ENCODE measurements around the gene ACOT12. TPM values are rescaled to one million over a fixed set of nuclear protein-coding genes. Genes with fewer than 3 reads are reported as not detected.
"Not testable (repeated sequence)": the region's sequence is repeated elsewhere in the genome, so short reads cannot be mapped to it uniquely, and the experiment has no call there.

Gene ACOT12
- polyA plus RNA-seq, 1 donor from 2014 or later = not detected

DNA sequence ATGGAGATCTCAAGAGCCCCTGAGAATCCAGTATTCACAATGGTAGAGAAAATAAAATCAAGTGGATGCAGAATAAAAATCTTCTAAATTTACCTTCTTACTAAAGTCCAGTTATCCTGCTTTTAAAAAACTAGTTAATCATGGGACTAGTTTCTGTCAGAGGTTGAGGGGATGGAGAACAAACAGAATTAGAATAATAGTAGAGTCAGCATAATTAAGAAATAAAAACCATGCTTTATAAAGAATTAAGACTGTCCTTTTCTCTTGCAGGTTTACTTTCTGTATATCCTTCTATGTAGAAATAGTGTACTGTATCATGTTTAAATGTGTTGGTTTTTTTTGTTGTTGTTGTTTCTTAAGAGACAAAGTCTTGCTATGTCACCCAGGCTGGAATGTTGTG, 23.0 kb downstream of the ACOT12 start:
- H3K4me3 Mint-ChIP-seq = no peak overlapping the region
- peaks cover 8% of the 10 kb centered on the region for H3K27me3 Mint-ChIP-seq
- no peak overlapping the region for H3K27ac Mint-ChIP-seq
- H3K9me3 Mint-ChIP-seq = no peaks in the 10 kb centered on the region
- peaks cover 0 to 1% (median 0%) of the 10 kb centered on the region in 3 donors for H3K4me1 Mint-ChIP-seq
- H3K36me3 Mint-ChIP-seq = no peaks in the 10 kb centered on the region

DNA sequence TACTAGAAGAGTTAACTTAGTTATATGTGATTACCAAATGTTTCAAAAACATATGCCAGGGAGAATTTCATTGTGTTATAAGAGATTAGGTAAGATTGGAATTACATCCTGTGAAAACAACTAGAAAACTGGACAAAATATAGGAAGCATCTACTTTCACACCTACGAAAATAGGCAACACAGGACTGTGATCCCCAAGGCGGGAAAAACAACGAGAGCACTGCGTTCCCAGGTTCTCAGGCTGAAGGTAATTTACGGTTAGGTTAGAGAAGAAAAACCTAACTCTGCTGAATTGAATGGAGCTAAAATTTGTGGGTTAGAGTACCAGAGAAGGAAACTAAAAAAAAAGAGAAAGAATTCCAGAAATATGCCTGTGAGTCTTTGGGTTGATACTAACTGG, 28.4 kb downstream of the ACOT12 start:
- Mint-ChIP-seq H3K4me1 (peaks cover 0 to 1% (median 0%) of the 10 kb centered on the region in 3 donors), H3K9me3 (no peaks in the 10 kb centered on the region), H3K4me3 (no peak overlapping the region), H3K27me3 (peaks cover 6% of the 10 kb centered on the region), H3K36me3 (no peaks in the 10 kb centered on the region), H3K27ac (no peak overlapping the region)

DNA sequence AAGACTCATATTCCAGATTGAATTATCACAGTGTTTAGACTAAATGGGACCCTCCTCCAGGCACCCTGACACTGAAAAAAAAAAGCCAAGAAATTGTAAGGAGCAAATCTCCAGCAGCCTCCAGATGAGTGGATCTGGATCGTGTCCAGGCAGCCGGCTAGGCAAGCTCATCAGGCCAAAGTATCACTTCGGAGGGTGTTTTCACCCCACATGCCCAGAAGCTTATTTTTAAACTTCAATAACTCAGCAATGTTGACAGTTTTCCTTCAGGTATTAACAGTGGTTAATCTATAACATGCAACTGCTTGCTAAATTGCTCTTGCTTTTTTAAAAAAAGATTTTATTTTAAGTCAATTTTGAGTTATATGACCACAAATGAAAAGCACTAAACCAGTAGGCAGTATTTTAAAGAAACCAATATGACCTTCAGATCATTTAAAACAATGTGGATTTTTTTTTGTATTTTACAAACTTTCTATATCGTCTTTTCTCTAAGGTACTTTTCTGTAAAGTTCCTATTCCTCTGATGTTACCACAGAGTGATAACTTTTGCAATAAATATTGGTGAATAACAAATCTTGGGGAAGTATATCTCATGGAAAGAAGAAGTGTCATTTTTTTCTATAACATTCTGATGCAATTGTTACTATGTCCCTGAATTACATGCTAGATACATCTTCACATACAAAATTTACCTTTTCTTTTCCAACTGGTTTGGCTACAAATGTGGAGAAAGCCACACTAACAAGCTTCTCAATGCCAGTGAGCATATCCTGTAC, 30.7 kb downstream of the ACOT12 start:
- Mint-ChIP-seq H3K4me1 (no peaks in the 10 kb centered on the region), H3K27ac (no peak overlapping the region), H3K36me3 (no peaks in the 10 kb centered on the region)

DNA sequence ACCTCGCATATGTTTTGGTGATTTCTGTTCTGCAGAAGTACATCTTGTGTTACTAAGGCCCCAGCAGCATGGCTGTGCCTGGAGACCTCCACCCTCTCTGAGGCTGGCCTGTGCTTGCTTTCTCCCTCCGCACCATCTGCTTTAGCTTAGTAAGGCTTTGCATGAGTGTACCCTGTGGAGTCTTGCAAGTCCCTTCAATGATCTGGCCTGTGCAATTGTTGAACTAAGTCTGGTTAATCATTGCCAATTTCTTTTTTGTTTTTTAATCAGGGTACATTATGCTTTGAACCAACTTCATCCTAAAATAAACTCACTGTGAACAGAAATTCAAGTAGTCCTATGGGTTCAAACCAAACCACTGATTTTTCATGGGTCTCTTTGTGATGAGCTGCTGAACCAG, 32.3 kb downstream of the ACOT12 start:
- no peak overlapping the region for H3K27ac Mint-ChIP-seq
- no peaks in the 10 kb centered on the region for H3K36me3 Mint-ChIP-seq
- no peaks in the 10 kb centered on the region for H3K9me3 Mint-ChIP-seq
- no peak overlapping the region for H3K4me3 Mint-ChIP-seq
- peaks cover 5% of the 10 kb centered on the region for H3K27me3 Mint-ChIP-seq
- H3K4me1 Mint-ChIP-seq = no peaks in the 10 kb centered on the region

More for the DNA sequence above, 30.7 kb downstream of the ACOT12 start:
- Mint-ChIP-seq H3K27me3 (peaks cover 5% of the 10 kb centered on the region), H3K9me3 (no peaks in the 10 kb centered on the region), H3K4me3 (no peak overlapping the region)

DNA sequence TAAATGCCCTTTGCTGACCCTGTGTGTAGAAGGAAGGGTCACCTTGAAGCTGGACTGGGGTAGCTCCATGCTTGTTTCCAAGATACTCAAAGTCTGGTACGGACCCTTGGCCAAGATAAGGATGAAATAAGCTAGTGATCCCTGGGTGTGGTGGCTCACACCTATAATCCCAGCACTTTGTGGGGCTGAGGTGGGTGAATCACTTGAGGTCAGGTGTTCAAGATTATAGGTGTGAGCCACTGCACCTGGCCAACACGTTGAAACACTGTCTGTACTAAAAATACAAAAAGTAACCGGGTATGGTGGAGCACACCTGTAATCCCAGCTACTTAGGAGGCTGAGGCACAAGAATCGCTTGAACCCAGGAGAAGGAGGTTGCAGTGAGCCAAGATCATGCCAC, 33.3 kb downstream of the ACOT12 start:
- Mint-ChIP-seq H3K4me3 (no peak overlapping the region), H3K36me3 (no peaks in the 10 kb centered on the region), H3K27ac (no peak overlapping the region), H3K4me1 (no peaks in the 10 kb centered on the region), H3K27me3 (peaks cover 5% of the 10 kb centered on the region), H3K9me3 (no peaks in the 10 kb centered on the region)

DNA sequence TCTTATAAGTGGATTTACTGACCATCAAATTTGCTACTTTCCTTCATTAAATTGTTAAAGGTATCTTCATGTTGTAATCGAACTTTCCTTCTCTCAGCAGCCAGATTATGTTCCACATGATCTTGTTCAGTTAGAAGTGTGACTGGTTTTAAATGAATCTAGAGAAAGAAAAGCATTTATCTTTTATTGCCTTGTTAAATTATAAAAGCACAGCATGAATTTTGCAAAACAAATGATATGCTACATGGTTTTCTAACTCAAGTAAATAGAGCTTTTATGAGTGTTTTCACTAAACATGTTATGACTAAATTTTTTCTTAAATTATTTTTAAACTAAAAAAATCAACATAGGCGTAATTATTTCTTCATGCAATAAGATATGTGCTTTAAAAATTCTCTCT, 34.1 kb downstream of the ACOT12 start:
- Mint-ChIP-seq H3K36me3 (no peaks in the 10 kb centered on the region), H3K27ac (no peak overlapping the region), H3K4me3 (no peak overlapping the region), H3K4me1 (no peaks in the 10 kb centered on the region), H3K27me3 (peaks cover 2% of the 10 kb centered on the region), H3K9me3 (no peaks in the 10 kb centered on the region)

DNA sequence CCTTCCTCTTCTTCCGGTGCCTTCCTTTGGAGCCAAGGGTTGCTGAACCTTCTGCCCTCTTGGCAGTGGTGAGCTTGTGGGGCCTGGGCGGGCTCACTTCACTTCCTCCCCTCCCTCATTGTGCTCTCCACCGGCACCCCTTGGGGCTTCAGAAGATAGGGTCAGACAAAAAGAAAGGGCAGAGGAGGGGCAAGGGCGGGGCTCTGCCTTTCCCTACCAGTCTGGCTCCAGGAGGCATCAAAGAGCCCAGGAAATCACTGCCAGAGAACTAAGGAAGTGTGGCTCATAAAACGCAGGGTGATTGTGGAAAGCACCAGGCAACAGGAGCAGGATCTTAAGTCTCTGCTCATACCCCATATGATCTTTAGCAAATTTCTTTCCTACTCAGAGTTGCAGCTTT, 34.8 kb downstream of the ACOT12 start:
- Mint-ChIP-seq H3K9me3 (no peaks in the 10 kb centered on the region), H3K4me3 (no peak overlapping the region), H3K27me3 (peaks cover 2% of the 10 kb centered on the region), H3K27ac (no peak overlapping the region), H3K36me3 (no peaks in the 10 kb centered on the region), H3K4me1 (no peaks in the 10 kb centered on the region)

DNA sequence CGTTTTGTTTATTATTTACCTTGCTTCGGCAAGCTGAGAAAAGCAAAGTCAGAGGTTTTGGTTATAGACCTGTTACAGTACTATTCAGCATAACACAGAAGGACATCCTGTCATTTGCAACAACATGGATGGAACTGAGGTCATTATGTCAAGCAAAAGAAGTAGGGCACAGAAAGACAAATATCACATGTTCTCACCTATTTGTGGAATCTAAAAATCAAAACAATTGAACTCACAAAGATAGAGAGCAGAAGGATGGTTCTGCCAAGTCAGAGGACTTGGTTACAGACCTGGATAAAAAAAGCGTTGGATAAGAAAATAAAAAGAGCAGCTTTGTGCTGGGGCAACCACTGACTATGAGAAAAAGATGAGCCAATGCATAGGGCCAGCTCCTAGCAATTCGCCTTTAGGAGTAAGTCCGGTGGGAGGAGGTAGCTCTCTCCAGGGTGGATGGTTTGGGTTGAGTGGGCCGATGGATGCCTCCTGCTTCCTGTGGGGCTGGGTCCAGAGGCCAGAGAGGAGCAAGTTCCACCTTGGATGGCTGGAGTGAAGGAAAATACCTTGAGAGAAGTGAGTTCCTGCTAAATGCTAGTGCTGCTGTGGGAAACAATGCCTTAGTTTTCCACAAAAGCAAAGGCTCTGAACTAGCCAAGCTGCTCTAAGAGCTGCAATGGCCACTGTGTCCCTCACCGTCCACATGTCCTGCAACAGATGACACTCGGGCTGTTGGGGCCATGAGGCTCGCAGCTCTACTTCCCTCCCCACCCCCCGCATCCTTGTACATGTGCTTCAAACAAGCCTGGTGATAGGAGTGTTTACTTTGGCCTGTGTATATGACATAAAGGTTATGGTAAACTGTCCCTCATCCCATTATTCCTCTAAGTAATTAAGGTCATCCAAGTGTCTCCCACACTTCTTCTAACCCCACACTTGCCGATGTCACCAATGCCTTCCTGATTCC, 38.4 kb downstream of the ACOT12 start:
- peaks cover 2% of the 10 kb centered on the region for H3K27me3 Mint-ChIP-seq
- H3K9me3 Mint-ChIP-seq = no peaks in the 10 kb centered on the region
- no peaks in the 10 kb centered on the region for H3K4me1 Mint-ChIP-seq
- no peaks in the 10 kb centered on the region for H3K36me3 Mint-ChIP-seq
- no peak overlapping the region for H3K27ac Mint-ChIP-seq
- H3K4me3 Mint-ChIP-seq = no peak overlapping the region

DNA sequence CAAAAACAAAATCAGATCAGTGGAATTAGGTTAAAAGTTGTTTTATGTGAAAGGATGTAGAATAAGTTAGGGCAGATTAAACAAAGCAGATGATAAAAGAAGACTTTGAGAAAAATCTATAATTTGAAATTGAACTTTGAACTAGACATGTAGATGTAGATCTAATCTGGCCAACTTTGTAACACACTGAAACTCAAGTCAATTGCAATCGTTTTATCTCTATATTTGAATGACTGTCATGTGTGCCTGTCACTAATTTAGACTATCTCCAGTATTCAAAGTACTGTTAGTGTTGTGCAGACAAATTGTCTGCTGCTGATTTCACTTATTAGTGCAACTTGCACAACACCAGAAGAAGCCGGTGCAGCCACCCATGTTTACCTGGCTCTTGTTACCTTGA, 39.8 kb downstream of the ACOT12 start:
- Mint-ChIP-seq H3K9me3 (no peaks in the 10 kb centered on the region), H3K27ac (no peak overlapping the region), H3K27me3 (peaks cover 2% of the 10 kb centered on the region), H3K36me3 (no peaks in the 10 kb centered on the region), H3K4me3 (no peak overlapping the region), H3K4me1 (no peaks in the 10 kb centered on the region)

DNA sequence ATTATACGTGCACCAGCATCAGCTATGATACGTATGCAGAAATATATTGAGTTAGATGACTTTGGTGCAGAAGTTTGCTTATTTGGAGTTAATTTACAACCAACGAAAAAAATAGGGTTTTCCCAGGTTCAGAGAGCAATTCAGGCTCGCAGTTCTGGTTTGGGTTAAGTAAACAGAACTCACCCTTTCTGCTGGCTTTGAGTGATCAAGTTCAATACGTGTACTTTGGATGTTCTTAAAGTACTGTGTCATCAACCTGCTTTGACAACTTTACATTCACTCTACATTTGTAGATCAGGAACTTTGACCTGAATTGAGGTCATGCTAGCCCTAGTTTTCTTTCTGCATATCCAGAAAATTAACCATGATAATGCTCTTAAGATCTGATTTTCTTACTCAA, 40.7 kb downstream of the ACOT12 start:
- Mint-ChIP-seq H3K4me1 (no peaks in the 10 kb centered on the region), H3K4me3 (no peak overlapping the region), H3K27ac (no peak overlapping the region), H3K27me3 (no peaks in the 10 kb centered on the region), H3K9me3 (no peaks in the 10 kb centered on the region), H3K36me3 (no peaks in the 10 kb centered on the region)

DNA sequence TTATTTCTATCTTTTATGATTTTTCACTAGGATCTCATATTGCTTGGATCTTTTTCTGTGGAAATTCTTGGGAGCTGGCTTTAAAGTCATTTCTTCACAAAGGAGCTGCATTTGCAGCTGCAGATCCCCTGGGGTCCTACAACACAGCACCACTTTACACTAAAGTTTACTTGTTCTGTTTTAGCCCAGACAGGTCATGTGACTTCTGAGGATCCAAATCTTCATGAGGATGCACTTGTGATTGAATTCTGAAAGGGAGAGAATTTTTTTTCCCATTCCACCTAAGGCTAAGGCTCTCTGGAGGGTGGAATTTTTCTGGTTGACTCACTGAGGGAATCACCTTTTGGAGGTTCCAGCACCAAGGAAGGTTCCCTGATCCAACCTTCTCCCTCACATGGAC, 43.4 kb downstream of the ACOT12 start:
- Mint-ChIP-seq H3K27ac (no peak overlapping the region), H3K36me3 (no peaks in the 10 kb centered on the region), H3K4me1 (no peaks in the 10 kb centered on the region), H3K9me3 (no peaks in the 10 kb centered on the region), H3K27me3 (no peaks in the 10 kb centered on the region), H3K4me3 (no peak overlapping the region)

DNA sequence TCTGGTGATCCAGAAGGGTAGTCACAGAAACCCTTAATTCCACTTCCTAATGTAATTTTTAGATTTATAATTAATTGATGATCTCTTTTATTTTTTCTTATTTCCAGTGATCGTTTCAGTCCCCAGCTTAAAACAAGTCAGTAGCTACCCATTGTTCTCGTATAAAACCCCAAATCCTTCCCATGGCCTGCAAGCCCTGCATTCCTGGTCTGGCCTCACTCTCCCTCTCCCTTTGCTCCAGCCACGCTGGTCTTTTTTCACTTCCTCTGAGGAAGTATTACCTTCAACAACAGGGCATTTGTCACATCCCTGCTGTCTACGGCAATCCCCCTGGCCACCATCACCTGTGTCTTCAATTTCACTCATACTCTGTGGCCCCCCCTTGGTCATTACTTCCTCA, 44.8 kb downstream of the ACOT12 start:
- Mint-ChIP-seq H3K4me1 (no peaks in the 10 kb centered on the region), H3K36me3 (no peaks in the 10 kb centered on the region), H3K4me3 (no peak overlapping the region), H3K27me3 (no peaks in the 10 kb centered on the region), H3K27ac (no peak overlapping the region), H3K9me3 (no peaks in the 10 kb centered on the region)

DNA sequence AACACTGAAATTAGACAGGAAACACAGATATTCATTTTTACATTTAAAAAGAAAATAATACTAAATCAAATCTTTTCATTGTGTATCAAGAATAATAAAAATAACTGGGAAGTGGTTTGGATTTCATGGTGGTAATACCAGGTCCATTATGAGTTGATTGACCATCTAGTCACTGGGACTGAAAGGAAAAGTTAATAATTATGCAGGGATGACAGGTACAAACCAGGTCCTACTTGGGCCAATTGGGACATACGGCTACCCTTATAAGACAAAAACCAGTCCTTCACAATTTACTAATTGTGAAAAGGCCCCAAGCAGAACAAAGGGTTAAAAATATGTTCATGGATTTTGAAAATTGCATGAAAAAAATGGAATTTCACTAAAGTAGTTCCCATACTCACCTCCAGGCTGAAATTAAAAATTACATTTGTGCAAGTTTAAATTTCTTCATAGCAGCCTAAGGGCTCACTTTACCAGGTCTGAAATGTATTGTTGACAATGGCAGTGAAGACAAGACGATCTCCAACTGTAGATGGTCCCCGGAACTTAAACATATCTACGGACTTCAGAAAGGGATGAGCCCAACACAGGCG, 48.4 kb downstream of the ACOT12 start:
- Mint-ChIP-seq H3K4me3 (no peak overlapping the region), H3K36me3 (no peaks in the 10 kb centered on the region), H3K27ac (no peak overlapping the region)

DNA sequence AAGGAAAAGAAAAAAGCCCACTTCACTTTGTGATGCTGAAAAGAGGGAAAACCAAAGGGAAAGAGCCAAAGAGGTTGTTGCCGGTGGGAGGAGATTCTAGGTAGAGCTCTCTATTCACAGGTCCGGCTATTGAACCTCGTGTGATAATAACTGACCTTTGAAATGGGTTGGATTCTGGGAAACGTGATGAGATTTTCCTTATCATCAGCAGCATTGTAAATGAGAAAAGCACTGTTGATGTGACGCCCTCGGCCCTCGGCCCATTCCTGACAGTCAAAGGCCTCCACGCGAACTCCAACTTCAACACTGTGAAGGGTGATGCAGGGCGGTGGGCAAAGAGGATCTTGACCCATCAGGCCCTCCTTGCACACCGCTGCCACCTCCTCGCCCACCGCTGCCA, 49.2 kb downstream of the ACOT12 start:
- no peak overlapping the region for H3K27ac Mint-ChIP-seq
- H3K4me3 Mint-ChIP-seq = no peak overlapping the region
- H3K36me3 Mint-ChIP-seq = no peaks in the 10 kb centered on the region
- H3K4me1 Mint-ChIP-seq = no peaks in the 10 kb centered on the region
- H3K27me3 Mint-ChIP-seq = peaks cover 2% of the 10 kb centered on the region
- H3K9me3 Mint-ChIP-seq = no peaks in the 10 kb centered on the region

More for the DNA sequence above, 48.4 kb downstream of the ACOT12 start:
- H3K9me3 Mint-ChIP-seq = no peaks in the 10 kb centered on the region
- no peaks in the 10 kb centered on the region for H3K4me1 Mint-ChIP-seq
- H3K27me3 Mint-ChIP-seq = peaks cover 2% of the 10 kb centered on the region

DNA sequence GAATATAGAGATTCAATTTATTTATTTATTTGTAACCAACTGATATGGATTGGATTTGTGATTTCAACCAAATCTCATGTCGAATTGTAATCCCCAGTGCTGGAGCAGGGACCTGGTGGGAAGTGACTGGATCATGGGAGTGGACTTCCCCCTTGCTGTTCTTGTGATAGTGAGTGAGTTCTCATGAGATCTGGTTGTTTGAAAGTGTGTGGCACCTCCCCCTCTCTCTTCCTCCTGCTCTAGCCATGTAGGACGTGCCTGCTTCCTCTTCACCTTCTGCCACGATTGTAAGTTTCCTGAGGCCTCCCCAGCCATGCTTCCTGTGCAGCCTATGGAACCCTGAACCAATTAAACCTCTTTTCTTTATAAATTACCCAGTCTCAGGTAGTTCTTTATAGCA, 55.7 kb downstream of the ACOT12 start:
- H3K36me3 Mint-ChIP-seq, H3K27me3 Mint-ChIP-seq, H3K27ac Mint-ChIP-seq: not testable (repeated sequence)

More for the DNA sequence above, 55.7 kb downstream of the ACOT12 start:
- not testable (repeated sequence) for H3K4me1 Mint-ChIP-seq, H3K9me3 Mint-ChIP-seq, H3K4me3 Mint-ChIP-seq
